ENCODE data around the gene KNDC1.

DNA sequence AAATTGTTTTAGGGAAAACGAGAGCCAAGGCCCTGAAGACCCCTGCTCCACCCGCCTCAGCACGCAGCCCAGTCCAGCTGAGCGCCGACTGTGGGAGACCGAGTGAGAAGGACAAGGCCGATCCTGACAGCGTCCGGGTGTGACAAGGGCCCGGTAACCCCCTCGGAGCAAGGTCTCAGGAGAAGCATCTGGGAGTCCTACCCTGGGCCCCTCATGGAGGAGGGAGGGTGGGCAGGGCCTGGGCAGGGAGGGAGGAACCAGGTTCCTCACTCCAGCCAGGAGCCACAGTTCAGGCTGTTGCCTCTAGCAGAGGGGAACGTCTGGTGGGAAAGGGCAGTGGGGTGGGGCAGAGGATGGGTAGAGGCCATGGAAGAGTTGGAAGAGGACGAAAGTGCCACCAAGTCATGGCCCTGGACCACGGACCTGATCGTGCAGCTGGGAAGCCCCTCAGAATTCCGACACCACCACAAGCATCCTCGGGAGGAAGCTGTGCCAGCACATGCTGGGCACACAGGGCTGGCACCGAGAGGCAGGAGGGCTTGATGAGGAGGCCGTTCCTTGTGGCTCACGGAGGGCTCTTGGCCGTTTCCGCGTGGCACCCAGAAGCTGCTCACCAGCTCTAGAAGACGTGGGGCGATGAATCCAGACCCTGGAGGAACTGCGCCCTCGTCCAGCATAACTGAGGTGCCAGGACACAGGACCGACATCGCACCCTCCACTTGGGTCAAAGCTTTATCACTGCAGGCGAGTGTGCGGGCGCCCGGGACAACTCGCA lies 2.2 kb upstream of the KNDC1 start:
- TF ChIP-seq EZH2 (IDR thresholded peaks at IDR 0.05; ENCODE audit: low read depth, unreplicated experiment) (no peak), POLR2AphosphoS5 (IDR thresholded peaks at IDR 0.05; ENCODE audit: low read depth) (no peak), EZH2phosphoT487 (IDR thresholded peaks at IDR 0.05; ENCODE audit: unreplicated experiment) (no peak), JUNB (IDR thresholded peaks at IDR 0.05; ENCODE audit: unreplicated experiment) (no peak), CREB1 (CRISPR knock-in tag; IDR thresholded peaks at IDR 0.05; ENCODE audit: low read depth) (no peak), ZNF331 (CRISPR knock-in tag; IDR thresholded peaks at IDR 0.05; ENCODE audit: low read depth) (no peak), NANOG (IDR thresholded peaks at IDR 0.05; ENCODE audit: borderline replicate concordance) (no peak)
- TF ChIP-seq, protein P1, sequence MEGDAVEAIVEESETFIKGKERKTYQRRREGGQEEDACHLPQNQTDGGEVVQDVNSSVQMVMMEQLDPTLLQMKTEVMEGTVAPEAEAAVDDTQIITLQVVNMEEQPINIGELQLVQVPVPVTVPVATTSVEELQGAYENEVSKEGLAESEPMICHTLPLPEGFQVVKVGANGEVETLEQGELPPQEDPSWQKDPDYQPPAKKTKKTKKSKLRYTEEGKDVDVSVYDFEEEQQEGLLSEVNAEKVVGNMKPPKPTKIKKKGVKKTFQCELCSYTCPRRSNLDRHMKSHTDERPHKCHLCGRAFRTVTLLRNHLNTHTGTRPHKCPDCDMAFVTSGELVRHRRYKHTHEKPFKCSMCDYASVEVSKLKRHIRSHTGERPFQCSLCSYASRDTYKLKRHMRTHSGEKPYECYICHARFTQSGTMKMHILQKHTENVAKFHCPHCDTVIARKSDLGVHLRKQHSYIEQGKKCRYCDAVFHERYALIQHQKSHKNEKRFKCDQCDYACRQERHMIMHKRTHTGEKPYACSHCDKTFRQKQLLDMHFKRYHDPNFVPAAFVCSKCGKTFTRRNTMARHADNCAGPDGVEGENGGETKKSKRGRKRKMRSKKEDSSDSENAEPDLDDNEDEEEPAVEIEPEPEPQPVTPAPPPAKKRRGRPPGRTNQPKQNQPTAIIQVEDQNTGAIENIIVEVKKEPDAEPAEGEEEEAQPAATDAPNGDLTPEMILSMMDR (conservative IDR thresholded peaks at IDR 0.05; ENCODE audit: low read depth in 2 of 2) = no peak

Data from GM23338 (cell line).